Measurements from ENCODE around the gene C6orf163.

The C6orf163 gene

GRCh38 chr6:87357479-87358196 is 13.0 kb downstream of the C6orf163 start:
- DNase-seq (ENCODE audit: low spot score): no peak

- DNase-seq (ENCODE audit: low spot score): no peak
These were observed 20.1 kb downstream of the C6orf163 start for GRCh38 chr6:87364602-87365252.

GRCh38 chr6:87366072-87366827 is 21.6 kb downstream of the C6orf163 start:
- DNase-seq (ENCODE audit: low spot score): no peak

DNA sequence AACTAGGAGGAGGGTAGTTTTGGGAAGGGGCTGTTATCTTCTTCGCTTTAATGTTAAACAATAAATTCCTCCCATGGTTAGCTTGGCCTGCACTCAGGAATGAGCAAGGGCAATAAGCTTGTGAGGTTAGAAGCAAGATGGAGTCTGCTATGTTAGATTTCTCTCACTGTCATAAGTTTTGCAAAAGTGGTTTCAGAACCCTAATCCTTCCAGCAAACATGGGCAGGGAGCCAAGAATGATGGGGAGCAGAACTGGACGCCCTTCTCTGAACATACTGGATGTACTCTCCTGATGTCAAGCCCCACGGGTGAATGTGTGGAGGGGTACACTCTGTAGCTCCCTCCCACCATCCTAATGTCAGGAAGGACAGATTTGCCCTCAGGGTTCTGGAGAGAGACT is 22.3 kb downstream of the C6orf163 start:
- DNase-seq (ENCODE audit: low spot score): no peak

DNA sequence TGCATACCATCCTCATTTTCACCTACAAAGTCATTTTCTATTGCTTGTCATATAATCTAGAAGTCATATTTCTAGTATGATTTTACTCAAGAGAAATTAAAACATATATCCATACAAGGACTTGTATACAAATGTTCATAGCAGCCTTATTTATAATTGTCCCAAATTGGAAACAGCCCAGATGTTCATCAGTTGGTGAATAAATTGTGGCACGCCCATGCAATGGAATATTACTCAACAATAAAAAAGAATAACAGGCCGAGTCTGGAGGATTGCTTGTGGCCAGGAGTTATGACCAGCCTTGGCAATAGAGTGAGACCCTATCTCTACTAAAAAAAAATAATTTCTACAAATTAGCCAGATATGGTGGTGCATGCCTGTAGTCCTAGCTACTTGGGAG is 28.8 kb downstream of the C6orf163 start:
- DNase-seq (ENCODE audit: low spot score): no peak

DNA sequence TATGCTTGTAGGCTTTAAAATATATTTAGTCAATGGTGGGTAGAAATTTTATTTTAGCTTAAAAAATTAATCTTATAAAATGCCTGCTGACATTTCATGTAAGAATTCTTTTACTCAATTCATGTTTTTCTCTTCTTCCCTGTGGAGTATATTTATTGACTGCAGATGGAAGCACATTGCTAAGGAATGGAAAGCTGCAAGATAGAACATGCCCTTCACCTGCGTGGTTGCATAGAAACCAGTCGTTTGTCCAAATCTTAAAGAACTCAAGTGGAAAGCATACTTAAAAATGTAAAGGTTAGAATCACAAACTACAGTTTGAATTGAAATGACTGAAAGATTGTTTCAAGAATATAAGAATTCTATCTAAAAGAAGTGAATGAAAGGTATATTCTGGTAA is 30.7 kb downstream of the C6orf163 start:
- DNase-seq (ENCODE audit: low spot score): no peak

GRCh38 chr6:87376643-87377042 is 32.0 kb downstream of the C6orf163 start:
- no peak for DNase-seq (ENCODE audit: low spot score)

GRCh38 chr6:87378947-87379346 is 34.3 kb downstream of the C6orf163 start:
- DNase-seq (ENCODE audit: low spot score): no peak

DNA sequence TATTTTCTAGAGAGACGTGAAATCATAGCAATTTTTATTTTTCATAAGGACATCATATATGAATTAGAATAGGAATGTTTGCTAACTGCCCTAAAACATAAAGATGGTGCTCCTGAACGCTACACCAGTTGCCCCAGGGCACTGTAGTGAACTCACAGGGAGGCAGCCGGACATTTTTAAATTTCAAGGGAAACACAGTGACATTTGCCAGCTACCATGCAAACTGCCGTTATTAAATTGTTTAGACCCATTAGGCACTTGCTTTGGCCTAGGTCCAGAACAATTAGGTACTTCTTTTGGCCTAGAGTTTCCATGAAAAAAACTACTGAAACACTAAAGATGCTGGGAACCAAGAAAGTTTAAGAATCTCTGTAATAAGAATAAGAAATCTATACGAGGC is 38.2 kb downstream of the C6orf163 start:
- DNase-seq (ENCODE audit: low spot score): no peak

- no peak for DNase-seq (ENCODE audit: low spot score)
These were observed 39.4 kb downstream of the C6orf163 start for GRCh38 chr6:87384038-87384437.

DNA sequence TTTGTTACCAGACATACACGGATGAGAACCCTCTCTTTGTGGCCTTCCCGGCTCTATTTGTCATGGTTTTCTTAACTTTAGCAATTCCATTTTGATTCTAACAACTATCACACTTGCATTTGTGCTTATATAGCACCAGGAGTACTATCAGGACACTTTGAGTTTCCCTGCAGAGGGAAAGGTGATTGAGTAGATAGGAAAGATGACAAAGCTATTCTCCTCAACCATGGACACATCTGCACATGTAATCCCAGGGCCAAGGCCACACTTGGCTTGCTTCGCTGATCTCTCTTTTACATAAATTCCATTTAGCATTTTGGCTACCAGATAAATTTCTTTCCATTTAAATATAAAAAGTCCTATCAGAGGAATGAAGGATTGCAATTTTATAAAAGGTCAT is 39.8 kb downstream of the C6orf163 start:
- DNase-seq (ENCODE audit: low spot score): no peak

- peak; percentile 63 for DNase-seq (ENCODE audit: low spot score)
These were observed 46.7 kb downstream of the C6orf163 start for GRCh38 chr6:87391334-87391733.

DNA sequence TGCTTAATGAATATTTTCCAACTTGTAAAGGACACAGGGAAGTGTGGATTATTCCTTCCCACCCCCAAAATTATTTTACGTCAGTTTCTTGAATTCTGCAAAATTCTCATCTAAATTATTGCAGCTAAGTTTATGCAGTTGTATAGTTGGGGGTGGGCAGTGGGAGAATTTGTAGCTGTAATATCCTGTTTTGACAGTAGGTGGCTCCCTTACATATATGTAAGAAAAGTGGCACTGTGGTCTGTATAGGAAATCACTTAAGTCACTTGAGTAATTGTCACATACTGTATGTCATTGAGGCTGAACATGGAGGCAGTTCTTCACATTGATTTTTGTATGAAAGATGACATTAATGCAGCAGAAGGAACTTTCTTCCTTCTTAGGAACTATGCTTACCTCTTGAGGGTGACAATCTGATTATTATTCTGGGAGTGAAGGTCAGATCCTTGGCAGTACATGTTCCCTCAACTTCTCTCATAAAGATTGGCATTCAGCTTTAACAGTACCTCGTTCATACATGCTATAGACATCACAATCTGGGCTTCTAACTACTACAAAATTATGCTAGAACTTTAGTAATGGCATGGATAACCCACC is 48.5 kb downstream of the C6orf163 start:
- DNase-seq (ENCODE audit: low spot score): peak; percentile 42

DNA sequence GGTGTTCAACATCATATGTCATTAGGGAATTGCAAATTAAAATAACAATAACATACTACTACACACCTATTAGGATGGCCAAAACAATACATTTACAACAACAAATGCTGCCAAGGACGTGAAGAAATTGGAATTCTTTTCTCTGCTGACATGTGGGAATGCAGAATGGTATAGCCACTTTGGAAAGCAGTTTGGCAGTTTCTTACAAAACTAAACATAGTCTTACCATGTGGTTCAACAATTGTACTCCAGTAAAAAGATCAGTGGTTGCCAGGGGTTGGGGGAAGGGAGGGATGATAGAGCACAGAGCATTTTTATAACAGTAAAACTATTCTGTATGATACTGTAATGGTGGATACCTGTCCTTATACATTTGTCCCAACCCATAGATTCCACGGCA is 50.8 kb downstream of the C6orf163 start:
- DNase-seq (ENCODE audit: low spot score): no peak

- no peak for DNase-seq (ENCODE audit: low spot score)
These were observed 52.2 kb downstream of the C6orf163 start for GRCh38 chr6:87396595-87397392.

GRCh38 chr6:87397656-87398055 is 53.0 kb downstream of the C6orf163 start:
- no peak for DNase-seq (ENCODE audit: low spot score)

- DNase-seq (ENCODE audit: low spot score): no peak
These were observed 57.2 kb downstream of the C6orf163 start for GRCh38 chr6:87401832-87402231.

DNA sequence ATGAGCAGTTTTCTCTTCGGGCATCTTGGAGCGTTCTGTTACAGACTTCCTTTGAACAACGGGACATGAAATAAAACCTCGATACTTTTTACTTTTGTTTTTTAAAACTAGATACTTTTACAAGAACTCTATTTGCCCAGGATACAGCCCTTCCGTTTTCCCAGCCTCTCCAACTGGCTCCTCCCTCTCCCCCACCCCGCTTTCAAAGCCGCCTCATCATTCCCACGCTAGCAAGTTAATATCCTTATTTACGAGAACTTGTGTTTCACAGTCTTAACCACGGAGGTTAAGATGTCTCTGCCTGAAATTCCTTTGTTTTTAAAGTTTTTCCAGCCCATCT is 62.9 kb downstream of the C6orf163 start:
- no peak for DNase-seq (ENCODE audit: low spot score)

GRCh38 chr6:87407901-87408720 is 63.5 kb downstream of the C6orf163 start, which contains the start of gene CFAP206:
Gene CFAP206, plus strand, starts transcription at chr6:87407972. Its CDS starts 1,868 bp downstream, at chr6:87409840.
- peak; percentile 86 for DNase-seq (ENCODE audit: low spot score)

- DNase-seq (ENCODE audit: low spot score): no peak
These were observed 64.1 kb downstream of the C6orf163 start for GRCh38 chr6:87408721-87409155.

Measured in HuH-7 (cell line).